Suprapubic skin (tissue), 4 donors: ENCODE measurements around the gene NLRC5. TPM values are rescaled to one million over a fixed set of nuclear protein-coding genes. Genes with fewer than 3 reads are reported as not detected.

Experiments used
- DNase-seq, 2 donors: peaks; one replicate each; pipeline ENCODE4 v3.0.0-alpha.2; 2019; ENCODE audit warnings: low spot score in 2 of 2
- H3K27ac ChIP-seq: fragments of 200-600 bp; sonication (generic); one replicate; pipeline ENCODE4 v1.5.1; 2019
- H3K27me3 ChIP-seq: fragments of 200-600 bp; sonication (generic); one replicate; pipeline ENCODE4 v1.5.1; 2019
- H3K36me3 ChIP-seq: fragments of 200-600 bp; sonication (generic); one replicate; pipeline ENCODE4 v1.5.1; 2019
- H3K4me1 ChIP-seq: fragments of 200-600 bp; sonication (generic); one replicate; pipeline ENCODE4 v1.5.1; 2019
- H3K4me3 ChIP-seq: fragments of 200-600 bp; sonication (generic); one replicate; pipeline ENCODE4 v1.5.1; 2019; ENCODE audit warnings: mild to moderate bottlenecking
- H3K9me3 ChIP-seq: fragments of 200-600 bp; sonication (generic); one replicate; pipeline ENCODE4 v1.5.1; 2019
- CTCF ChIP-seq, 2 donors: fragments of 200-600 bp in 1 of 2; fragments of 450-650 bp in 1 of 2; sonication (generic) in 1 of 2; IDR thresholded peaks; one replicate each; pipeline ENCODE4 v1.5.1; 2016 to 2019; ENCODE audit warnings: antibody characterized with exemption in 2 of 2, mild to moderate bottlenecking in 1 of 2, moderate library complexity in 1 of 2
- EP300 ChIP-seq: sonication (generic); formaldehyde crosslinking; IDR thresholded peaks from one replicate; pipeline ENCODE4 v1.6.1; 2017; ENCODE audit warnings: antibody characterized with exemption
- POLR2A ChIP-seq, 2 donors: fragments of 450-650 bp; IDR thresholded peaks; one replicate each; pipeline ENCODE4 v1.6.1; 2017; ENCODE audit warnings: antibody characterized with exemption in 2 of 2, mild to moderate bottlenecking in 2 of 2, moderate library complexity in 2 of 2
- POLR2AphosphoS5 ChIP-seq, 3 donors: sonication (generic); formaldehyde crosslinking; IDR thresholded peaks; one replicate each; pipeline ENCODE4 v1.6.1; 2017; ENCODE audit warnings: antibody characterized with exemption in 3 of 3
- WGBS: methylation state at CpG from one replicate; pipeline ENCODE4 v1.1.5; 2018; 5-methylcytosine and 5-hydroxymethylcytosine counted together
- total RNA-seq, 4 donors: library from RNA; depleted of rRNA; stranded (reverse); fragments of >200 nt; gene quantifications; one replicate each; pipeline ENCODE4 v1.1.0, GENCODE V29; 2016

Gene NLRC5
- total RNA-seq, 4 donors from 2014 or later, result 36.9 to 133 (median 54.4) TPM

- Histone ChIP-seq H3K4me3 (no peak overlapping the region), H3K4me1 (no peaks in the 10 kb centered on the region), H3K27ac (no peak overlapping the region), H3K9me3 (no peaks in the 10 kb centered on the region), H3K36me3 (no peaks in the 10 kb centered on the region), H3K27me3 (no peaks in the 10 kb centered on the region)
- peak in 1 of 2 donors; percentile 27 for DNase-seq
- TF ChIP-seq EP300 (no peak), CTCF (IDR thresholded peaks at IDR 0.05) (no peak), POLR2A (IDR thresholded peaks at IDR 0.05) (no peak), POLR2AphosphoS5 (IDR thresholded peaks at IDR 0.05) (no peak)
- WGBS, result 91% methylated on average over 13 of the region's 13 CpGs
Observed at GRCh38 chr16:57012353-57012752, 23.0 kb downstream of the NLRC5 start.

GRCh38 chr16:57013229-57013628, 23.9 kb downstream of the NLRC5 start:
- no peak for DNase-seq
- H3K27ac ChIP-seq, result no peak overlapping the region
- H3K4me1 ChIP-seq, result no peaks in the 10 kb centered on the region
- 66% methylated on average over 2 of the region's 2 CpGs for WGBS
- peaks cover 7% of the 10 kb centered on the region for H3K36me3 ChIP-seq
- H3K4me3 ChIP-seq, result no peak overlapping the region
- TF ChIP-seq POLR2A (IDR thresholded peaks at IDR 0.05) (no peak), EP300 (no peak), CTCF (IDR thresholded peaks at IDR 0.05) (no peak), POLR2AphosphoS5 (IDR thresholded peaks at IDR 0.05) (no peak)
- H3K27me3 ChIP-seq, result no peaks in the 10 kb centered on the region
- H3K9me3 ChIP-seq, result no peaks in the 10 kb centered on the region

- H3K27me3 ChIP-seq, result no peaks in the 10 kb centered on the region
- 91% methylated on average over 2 of the region's 2 CpGs for WGBS
- no peaks in the 10 kb centered on the region for H3K9me3 ChIP-seq
- peak in 1 of 2 donors; percentile 17 for DNase-seq
- TF ChIP-seq EP300 (no peak), POLR2A (IDR thresholded peaks at IDR 0.05) (no peak), POLR2AphosphoS5 (IDR thresholded peaks at IDR 0.05) (no peak), CTCF (IDR thresholded peaks at IDR 0.05) (no peak)
- no peaks in the 10 kb centered on the region for H3K4me1 ChIP-seq
- H3K27ac ChIP-seq, result no peak overlapping the region
- H3K4me3 ChIP-seq, result no peak overlapping the region
- peaks cover 13% of the 10 kb centered on the region for H3K36me3 ChIP-seq
Observed at GRCh38 chr16:57013902-57014301, 24.5 kb downstream of the NLRC5 start.

DNA sequence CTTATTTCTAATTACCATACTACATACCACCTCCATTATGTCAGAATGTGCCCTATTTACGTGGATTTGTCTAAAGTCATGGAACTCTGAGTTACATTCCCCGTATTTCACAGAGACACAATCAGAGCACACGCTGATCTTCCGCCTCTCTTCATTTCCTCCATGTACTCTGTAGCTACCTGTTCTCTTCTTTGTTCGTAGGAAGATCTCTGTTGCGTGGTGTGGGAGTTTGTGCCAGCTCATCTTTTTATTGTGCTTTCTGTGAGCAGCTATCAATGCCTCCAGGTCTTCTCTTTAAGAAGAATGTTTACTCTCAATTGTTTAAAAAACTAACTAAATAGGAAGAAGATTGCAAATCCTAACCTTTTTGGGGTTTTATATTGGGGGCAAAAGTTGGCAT, 26.9 kb downstream of the NLRC5 start:
- TF ChIP-seq POLR2A (IDR thresholded peaks at IDR 0.05) (no peak), CTCF (IDR thresholded peaks at IDR 0.05) (no peak), POLR2AphosphoS5 (IDR thresholded peaks at IDR 0.05) (no peak), EP300 (no peak)
- Histone ChIP-seq H3K27ac (no peak overlapping the region), H3K27me3 (no peaks in the 10 kb centered on the region), H3K36me3 (peaks cover 34% of the 10 kb centered on the region), H3K4me3 (no peak overlapping the region), H3K9me3 (no peaks in the 10 kb centered on the region), H3K4me1 (no peaks in the 10 kb centered on the region)
- DNase-seq, result no peak
- WGBS, result 93% methylated on average over 6 of the region's 6 CpGs

- Histone ChIP-seq H3K27ac (no peak overlapping the region), H3K4me3 (no peak overlapping the region), H3K27me3 (no peaks in the 10 kb centered on the region), H3K4me1 (no peaks in the 10 kb centered on the region), H3K9me3 (no peaks in the 10 kb centered on the region), H3K36me3 (peaks cover 39% of the 10 kb centered on the region)
- no peak for TF ChIP-seq POLR2AphosphoS5 (IDR thresholded peaks at IDR 0.05)
- TF ChIP-seq CTCF (IDR thresholded peaks at IDR 0.05), result no peak
- TF ChIP-seq EP300, result no peak
- DNase-seq, result peak; percentile 29 to 34
- 89% methylated on average over 6 of the region's 6 CpGs for WGBS
Observed at GRCh38 chr16:57016831-57017230, 27.5 kb downstream of the NLRC5 start.
